GM12878 (cell line): ENCODE results near the gene PTPRN2. TPM values are rescaled to one million over a fixed set of nuclear protein-coding genes. Genes with fewer than 3 reads are reported as not detected.

ENCODE experiments used
- ATAC-seq: fragments of 200-7000 bp; cut with Tn5 transposase; 3 replicates; pipeline ENCODE4 v1.9.1; 2020; ENCODE audit warnings: mild to moderate bottlenecking, moderate library complexity
- BruUV-seq: library from RNA; stranded (reverse); fragments of 400-500 nt; replicated peaks from 2 replicates; lab custom pipeline; 2021; lab: Mats Ljungman, UMichigan
- CTCF ChIA-PET: fragments of 300-600 bp; sonication (Branson Sonifier 250); formaldehyde crosslinking; extraction: SDS; loops from one replicate; lab custom pipeline; 2021; ENCODE audit warnings: inconsistent platforms; lab: Yijun Ruan, JAX
- POLR2A ChIA-PET: fragments of 350-600 bp; formaldehyde crosslinking; extraction: SDS; loops from one replicate; lab custom pipeline; 2021; ENCODE audit warnings: inconsistent platforms; lab: Charles Lee
- RAD21 ChIA-PET: fragments of 300-600 bp; sonication (Branson Sonifier 250); formaldehyde crosslinking; loops from one replicate; lab custom pipeline; 2023; ENCODE audit warnings: antibody characterized with exemption; ENCODE audit not compliant: unreplicated experiment; lab: Charles Lee
- SMC1A ChIA-PET: fragments of 300-600 bp; sonication (Branson Sonifier 250); formaldehyde crosslinking; loops from one replicate; lab custom pipeline; 2023; ENCODE audit not compliant: unreplicated experiment, uncharacterized antibody; lab: Charles Lee
- DNase-seq: peaks from one replicate; pipeline ENCODE4 v3.0.0-alpha.2; 2011; ENCODE audit warnings: low read depth, low spot score
- FAIRE-seq: peaks from 3 replicates; lab custom pipeline; 2011; peaks lifted over from hg19 to GRCh38; lab: Jason Lieb, UNC
- H2AFZ ChIP-seq: 2 replicates; pipeline ENCODE4 v1.6.0; 2011; ENCODE audit warnings: low read depth, low read length, control low read depth; ENCODE audit not compliant: control insufficient read depth
- H3K27ac ChIP-seq: 2 replicates; pipeline ENCODE4 v1.5.1; 2011; ENCODE audit warnings: control low read depth; ENCODE audit not compliant: control insufficient read depth, insufficient read depth
- H3K27me3 ChIP-seq, 2 experiments: replicated peaks in 1 of 2; 2 replicates each; pipeline versions ENCODE4 v1.6.0 to v1.6.1; 2011; ENCODE audit warnings: low read length in 1 of 2; ENCODE audit not compliant: control insufficient read depth in 2 of 2, insufficient read depth in 2 of 2
- H3K36me3 ChIP-seq, 2 experiments: 2 replicates each; pipeline ENCODE4 v1.5.1; 2011; ENCODE audit warnings: low read length in 1 of 2; ENCODE audit not compliant: control insufficient read depth in 2 of 2, insufficient read depth in 2 of 2
- H3K4me1 ChIP-seq: 2 replicates; pipeline ENCODE4 v1.6.1; 2011; ENCODE audit warnings: mild to moderate bottlenecking, low read length, moderate library complexity, mixed read lengths; ENCODE audit not compliant: control insufficient read depth, insufficient read depth
- H3K4me2 ChIP-seq: 2 replicates; pipeline ENCODE4 v1.6.0; 2011; ENCODE audit warnings: control low read depth; ENCODE audit not compliant: control insufficient read depth, insufficient read depth
- H3K4me3 ChIP-seq: fragments of 200-600 bp; sonication (generic); 2 replicates; pipeline ENCODE4 v1.5.1; 2016
- H3K79me2 ChIP-seq: 2 replicates; pipeline ENCODE4 v1.6.0; 2011; ENCODE audit warnings: low read length; ENCODE audit not compliant: control insufficient read depth, insufficient read depth
- H3K9ac ChIP-seq: 2 replicates; pipeline ENCODE4 v1.8.0; 2011; ENCODE audit warnings: low read length, control low read depth, mixed read lengths; ENCODE audit not compliant: control insufficient read depth, insufficient read depth
- H3K9me3 ChIP-seq: replicated peaks from 3 replicates; pipeline ENCODE4 v1.5.1; 2011; ENCODE audit warnings: mild to moderate bottlenecking, low read length; ENCODE audit not compliant: control insufficient read depth, insufficient read depth
- H4K20me1 ChIP-seq: 2 replicates; pipeline ENCODE4 v1.6.0; 2011; ENCODE audit not compliant: control insufficient read depth, insufficient read depth
- CTCF ChIP-seq, 3 experiments: IDR thresholded peaks in 2 of 3; conservative IDR thresholded peaks in 1 of 3; 2 replicates each; pipeline ENCODE4 v1.5.1; 2011; ENCODE audit warnings: low read depth in 3 of 3, low read length in 3 of 3, mild to moderate bottlenecking in 3 of 3, control low read depth in 2 of 3, moderate library complexity in 2 of 3, inconsistent platforms in 1 of 3, mixed read lengths in 1 of 3; ENCODE audit not compliant: control insufficient read depth in 2 of 3, insufficient read depth in 1 of 3; ENCODE audit errors: extremely low read depth in 1 of 3
- DPF2 ChIP-seq: fragments of 450-650 bp; IDR thresholded peaks from 2 replicates; pipeline ENCODE4 v1.6.1; 2017; ENCODE audit warnings: mild to moderate bottlenecking
- E2F4 ChIP-seq: IDR thresholded peaks from 2 replicates; pipeline ENCODE4 v1.6.1; 2012; ENCODE audit warnings: low read depth, low read length, improper control_type of control experiment
- FOS ChIP-seq: IDR thresholded peaks from 3 replicates; pipeline ENCODE4 v1.6.1; 2011; ENCODE audit warnings: borderline replicate concordance; ENCODE audit not compliant: insufficient read length; ENCODE audit errors: extremely low read depth
- GATAD2B ChIP-seq: fragments of 450-650 bp; conservative IDR thresholded peaks from 2 replicates; pipeline ENCODE4 v1.6.1; 2017; ENCODE audit warnings: low read depth, mild to moderate bottlenecking, moderate library complexity
- KDM1A ChIP-seq: fragments of 200-600 bp; sonication (generic); IDR thresholded peaks from 2 replicates; pipeline ENCODE4 v1.6.1; 2016; ENCODE audit warnings: borderline replicate concordance
- MTA3 ChIP-seq: IDR thresholded peaks from 2 replicates; pipeline ENCODE4 v1.6.1; 2012; ENCODE audit warnings: low read length, inconsistent platforms, borderline replicate concordance
- NFYB ChIP-seq: IDR thresholded peaks from 2 replicates; pipeline ENCODE4 v1.6.1; 2011; ENCODE audit warnings: low read depth, mild to moderate bottlenecking, low read length, improper control_type of control experiment, moderate library complexity; ENCODE audit not compliant: insufficient read depth
- NR2C2 ChIP-seq: IDR thresholded peaks from 2 replicates; pipeline ENCODE4 v1.6.1; 2011; ENCODE audit warnings: borderline replicate concordance, low read depth; ENCODE audit not compliant: control insufficient read depth, insufficient read length
- POLR2A ChIP-seq: IDR thresholded peaks from 2 replicates; pipeline ENCODE4 v1.6.1; 2011; ENCODE audit warnings: low read depth, mild to moderate bottlenecking, low read length
- POLR2AphosphoS2 ChIP-seq: IDR thresholded peaks from 2 replicates; pipeline ENCODE4 v1.6.1; 2011; ENCODE audit warnings: low read depth, mild to moderate bottlenecking, low read length, improper control_type of control experiment, moderate library complexity
- RAD51 ChIP-seq: fragments of 450-650 bp; IDR thresholded peaks from 2 replicates; pipeline ENCODE4 v1.6.1; 2016; ENCODE audit warnings: moderate library complexity, mild to moderate bottlenecking, inconsistent platforms
- RCOR1 ChIP-seq: conservative IDR thresholded peaks from 2 replicates; pipeline ENCODE4 v1.6.1; 2012; ENCODE audit warnings: low read depth, low read length, improper control_type of control experiment
- SIN3A ChIP-seq: IDR thresholded peaks from 2 replicates; pipeline ENCODE4 v1.6.1; 2012; ENCODE audit warnings: low read depth, low read length, improper control_type of control experiment
- SMAD5 ChIP-seq: IDR thresholded peaks from 2 replicates; pipeline ENCODE4 v1.6.1; 2016; ENCODE audit warnings: antibody characterized with exemption, low read depth
- SPI1 ChIP-seq: IDR thresholded peaks from 2 replicates; pipeline ENCODE4 v1.6.1; 2011; ENCODE audit warnings: low read depth, mild to moderate bottlenecking, low read length, moderate library complexity, borderline replicate concordance; ENCODE audit not compliant: insufficient read depth
- SUZ12 ChIP-seq: fragments of 200-600 bp; sonication (generic); IDR thresholded peaks from one replicate; pipeline ENCODE4 v1.6.1; 2018; ENCODE audit warnings: antibody characterized with exemption, mild to moderate bottlenecking; ENCODE audit not compliant: unreplicated experiment
- TAF1 ChIP-seq: IDR thresholded peaks from 2 replicates; pipeline ENCODE4 v1.6.1; 2011; ENCODE audit warnings: mild to moderate bottlenecking, low read depth, low read length, borderline replicate concordance
- WGBS: methylation state at CpG from one replicate; pipeline ENCODE4 v1.1.6; 2016; ENCODE audit warnings: low lambda C conversion rate; ENCODE audit not compliant: insufficient replicate concordance, insufficient coverage; ENCODE audit errors: missing lambda C conversion rate; 5-methylcytosine and 5-hydroxymethylcytosine counted together
- in situ Hi-C: fragments of 300-500 bp; cut with MboI; formaldehyde crosslinking; loops from 9 replicates; pipeline ENCODE4 v1.14.3; 2018; ENCODE audit warnings: mixed read lengths
- intact Hi-C: fragments of 100-400 bp; cut with micrococcal nuclease; formaldehyde crosslinking; loops from one replicate; pipeline ENCODE4 v1.14.2; 2022; ENCODE audit not compliant: unreplicated experiment
- polyA plus RNA-seq, 11 experiments: library from polyadenylated mRNA; depleted of rRNA in 4 of 11; unstranded in 6 of 11; stranded (reverse) in 5 of 11; fragments of >200 nt; fragmentation: Nextera tagmentation in 4 of 11; fragmentation: Illumina TruSeq in 1 of 11; extraction: Ambion mirVana in 4 of 11; extraction: Trizol in 1 of 11; gene quantifications; 1 replicate in 1 of 11; 2 replicates in 10 of 11; pipeline versions ENCODE4 v1.2.1 to v1.2.3, GENCODE V29; 2011 to 2016; ENCODE audit warnings: inconsistent platforms in 2 of 11, missing spikeins in 2 of 11, low read depth in 1 of 11
- total RNA-seq, 4 experiments: library from RNA; depleted of rRNA in 3 of 4; stranded (reverse); fragments of >200 nt in 3 of 4; fragmentation: Illumina TruSeq in 1 of 4; extraction: Trizol in 1 of 4; gene quantifications; 2 replicates each; pipeline versions ENCODE4 v1.2.1 to v1.2.3, GENCODE V29; 2013 to 2021

Gene PTPRN2
- total and polyA plus RNA-seq, 10 of the 15 experiments (the other 5 are each of a cell fraction or from before 2014, with no cell fraction given) = 5.4 TPM; not detected in 9

GRCh38 chr7:157651366-157652160 lies 936.1 kb downstream of the PTPRN2 start:
- Histone ChIP-seq H3K79me2 (no peaks in the 10 kb centered on the region), H3K27me3 (no peaks in the 10 kb centered on the region), H3K36me3 (no peaks in the 10 kb centered on the region), H3K4me2 (no peak overlapping the region), H3K4me1 (no peaks in the 10 kb centered on the region), H3K27ac (no peak overlapping the region), H3K9ac (no peak overlapping the region), H2AFZ (no peak overlapping the region), H4K20me1 (no peaks in the 10 kb centered on the region), H3K4me3 (no peak overlapping the region), H3K9me3 (no peaks in the 10 kb centered on the region; the same call in 2 of the 3 replicates)
- TF ChIP-seq MTA3 = no peak
- TF ChIP-seq NR2C2 = no peak
- no peak for TF ChIP-seq SMAD5
- TF ChIP-seq POLR2AphosphoS2 = no peak
- TF ChIP-seq SPI1 = no peak
- no peak for TF ChIP-seq NFYB
- no peak for TF ChIP-seq DPF2
- no peak for TF ChIP-seq GATAD2B
- TF ChIP-seq TAF1 = no peak
- TF ChIP-seq CTCF (IDR thresholded peaks at IDR 0.05 in 2 of 3, conservative IDR thresholded peaks at IDR 0.05 in 1 of 3; ENCODE audit: control insufficient read depth in 2 of 3, extremely low read depth in 1 of 3, insufficient read depth in 1 of 3, low read depth in 3 of 3, low read length in 3 of 3) = no peak
- no peak for TF ChIP-seq SUZ12
- no peak for TF ChIP-seq KDM1A
- TF ChIP-seq RAD51 = no peak
- TF ChIP-seq RCOR1 = no peak
- no peak for TF ChIP-seq E2F4
- no peak for TF ChIP-seq SIN3A
- TF ChIP-seq FOS = no peak
- TF ChIP-seq POLR2A = no peak
- ATAC-seq (no peak), FAIRE-seq (no peak), DNase-seq (no peak)
- SMC1A ChIA-PET = no interaction called here
- in situ Hi-C loops = no loop called here
- RAD21 ChIA-PET = no interaction called here
- intact Hi-C loops = no loop called here
- CTCF ChIA-PET = no interaction called here
- no TSS peak for BruUV-seq
- POLR2A ChIA-PET = no interaction called here
- 52% methylated on average over 28 of the region's 28 CpGs for WGBS
